Suprapubic skin (tissue), 4 donors: ENCODE results near the gene KTI12.

ENCODE experiments used
- EP300 ChIP-seq: sonication (generic); formaldehyde crosslinking; IDR thresholded peaks from one replicate; pipeline ENCODE4 v1.6.1; 2017; ENCODE audit warnings: antibody characterized with exemption
- POLR2A ChIP-seq, 2 donors: fragments of 450-650 bp; IDR thresholded peaks; one replicate each; pipeline ENCODE4 v1.6.1; 2017; ENCODE audit warnings: antibody characterized with exemption in 2 of 2, mild to moderate bottlenecking in 2 of 2, moderate library complexity in 2 of 2
- POLR2AphosphoS5 ChIP-seq, 3 donors: sonication (generic); formaldehyde crosslinking; IDR thresholded peaks; one replicate each; pipeline ENCODE4 v1.6.1; 2017; ENCODE audit warnings: antibody characterized with exemption in 3 of 3
- TF ChIP-seq, protein P1 (sequence below), 2 donors: fragments of 200-600 bp in 1 of 2; fragments of 450-650 bp in 1 of 2; sonication (generic) in 1 of 2; IDR thresholded peaks; one replicate each; pipeline ENCODE4 v1.5.1; 2016 to 2019; ENCODE audit warnings: antibody characterized with exemption in 2 of 2, mild to moderate bottlenecking in 1 of 2, moderate library complexity in 1 of 2

DNA sequence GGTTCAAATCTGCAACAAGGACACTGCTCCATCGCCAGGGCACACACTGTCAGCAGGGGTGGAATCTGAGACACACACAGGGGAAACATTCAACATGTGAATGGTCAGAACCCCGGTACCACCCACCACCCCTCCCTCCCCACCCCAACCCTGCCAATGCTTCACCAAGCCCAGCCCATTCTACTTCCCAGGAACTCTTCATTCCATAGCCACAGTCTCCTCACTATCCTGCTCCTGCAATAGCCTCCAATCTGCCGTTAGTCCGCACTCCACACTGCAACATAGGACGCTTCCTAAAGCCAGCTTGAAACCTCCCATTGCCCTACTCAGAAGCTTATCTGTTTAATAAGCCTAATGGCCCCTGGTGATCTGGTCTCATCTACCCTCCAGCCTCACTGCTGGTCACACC lies 35.6 kb downstream of the KTI12 start:
- TF ChIP-seq, protein P1, sequence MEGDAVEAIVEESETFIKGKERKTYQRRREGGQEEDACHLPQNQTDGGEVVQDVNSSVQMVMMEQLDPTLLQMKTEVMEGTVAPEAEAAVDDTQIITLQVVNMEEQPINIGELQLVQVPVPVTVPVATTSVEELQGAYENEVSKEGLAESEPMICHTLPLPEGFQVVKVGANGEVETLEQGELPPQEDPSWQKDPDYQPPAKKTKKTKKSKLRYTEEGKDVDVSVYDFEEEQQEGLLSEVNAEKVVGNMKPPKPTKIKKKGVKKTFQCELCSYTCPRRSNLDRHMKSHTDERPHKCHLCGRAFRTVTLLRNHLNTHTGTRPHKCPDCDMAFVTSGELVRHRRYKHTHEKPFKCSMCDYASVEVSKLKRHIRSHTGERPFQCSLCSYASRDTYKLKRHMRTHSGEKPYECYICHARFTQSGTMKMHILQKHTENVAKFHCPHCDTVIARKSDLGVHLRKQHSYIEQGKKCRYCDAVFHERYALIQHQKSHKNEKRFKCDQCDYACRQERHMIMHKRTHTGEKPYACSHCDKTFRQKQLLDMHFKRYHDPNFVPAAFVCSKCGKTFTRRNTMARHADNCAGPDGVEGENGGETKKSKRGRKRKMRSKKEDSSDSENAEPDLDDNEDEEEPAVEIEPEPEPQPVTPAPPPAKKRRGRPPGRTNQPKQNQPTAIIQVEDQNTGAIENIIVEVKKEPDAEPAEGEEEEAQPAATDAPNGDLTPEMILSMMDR (IDR thresholded peaks at IDR 0.05): no peak
- TF ChIP-seq POLR2A (IDR thresholded peaks at IDR 0.05) (no peak), POLR2AphosphoS5 (IDR thresholded peaks at IDR 0.05) (no peak), EP300 (no peak)
